HG02798 (cell line): ENCODE results near the gene SRGAP2C.
"Not testable (repeated sequence)": the region's sequence is repeated elsewhere in the genome, so short reads cannot be mapped to it uniquely, and the experiment has no call there.

Experiments
- ATAC-seq: cut with Tn5 transposase; IDR thresholded peaks from one replicate; pipeline ENCODE4 v1.9.1; 2021; ENCODE audit warnings: mild to moderate bottlenecking; ENCODE audit not compliant: unreplicated experiment, poor library complexity

Gene SRGAP2C

DNA sequence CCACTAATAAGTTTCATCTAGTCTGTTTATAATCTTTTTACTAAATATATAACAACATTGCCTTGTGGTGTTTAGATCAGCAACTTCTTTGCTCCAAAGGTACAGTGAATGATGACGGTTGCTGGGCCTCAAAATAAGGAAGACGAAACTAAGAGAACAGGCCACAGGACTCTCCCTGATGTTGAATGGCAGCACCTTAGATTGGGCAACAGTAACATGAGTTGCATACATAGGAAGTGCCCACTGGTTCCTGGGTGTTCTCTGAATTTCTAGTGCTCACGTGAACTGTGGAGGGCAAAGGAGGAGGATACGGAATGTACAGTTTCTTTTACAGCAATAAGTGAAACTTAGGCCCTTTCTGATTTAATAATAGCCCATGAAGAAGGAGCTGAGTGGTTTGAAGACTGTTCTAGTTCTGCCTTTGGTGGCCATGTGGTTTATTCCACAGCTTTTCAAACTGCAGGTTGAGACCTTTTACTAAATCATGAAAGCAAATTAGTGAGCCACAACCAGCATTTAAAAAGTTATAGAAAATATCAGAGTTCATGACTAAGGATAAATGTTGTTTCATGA is 86.5 kb downstream of the SRGAP2C start:
- peak; percentile 62 for ATAC-seq

DNA sequence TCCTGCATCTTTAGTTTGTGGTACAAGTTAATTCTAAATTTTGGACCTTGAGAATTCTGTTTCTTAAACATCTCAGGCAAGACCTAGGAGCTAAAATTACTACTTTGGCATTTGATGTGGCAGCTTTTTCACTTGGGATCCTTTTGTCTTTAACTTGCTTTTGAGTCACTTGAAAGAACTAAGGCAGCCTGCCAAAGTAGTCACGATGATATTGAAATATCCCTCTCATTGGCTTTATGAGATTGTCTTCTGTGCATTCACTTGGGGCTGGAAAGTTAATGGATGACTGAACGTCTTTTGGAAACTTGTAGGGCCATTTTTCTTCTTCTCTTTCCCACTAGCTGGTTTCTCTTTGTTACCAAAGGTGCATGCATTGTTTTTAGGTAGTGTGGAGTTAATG is 90.7 kb downstream of the SRGAP2C start:
- not testable (repeated sequence) for ATAC-seq

DNA sequence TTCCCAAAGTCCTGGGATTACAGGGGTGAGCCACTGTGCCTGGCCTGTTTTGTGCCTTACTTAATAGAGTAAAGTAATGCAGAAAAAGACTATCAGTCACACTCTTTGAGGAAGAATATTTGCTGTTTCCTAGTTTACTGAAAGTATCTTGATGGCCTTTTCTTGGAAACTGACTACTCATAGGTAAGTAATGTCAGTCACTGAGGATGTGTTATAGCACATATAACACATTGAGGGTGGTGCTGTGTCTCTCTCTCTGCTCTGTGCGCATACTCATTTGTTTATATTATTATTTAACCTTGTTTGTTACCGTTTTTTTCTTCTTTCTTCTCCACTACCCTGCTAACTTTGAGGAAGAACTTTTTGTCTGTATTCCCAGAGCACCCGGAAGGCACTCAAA is 93.4 kb downstream of the SRGAP2C start:
- ATAC-seq = not testable (repeated sequence)

DNA sequence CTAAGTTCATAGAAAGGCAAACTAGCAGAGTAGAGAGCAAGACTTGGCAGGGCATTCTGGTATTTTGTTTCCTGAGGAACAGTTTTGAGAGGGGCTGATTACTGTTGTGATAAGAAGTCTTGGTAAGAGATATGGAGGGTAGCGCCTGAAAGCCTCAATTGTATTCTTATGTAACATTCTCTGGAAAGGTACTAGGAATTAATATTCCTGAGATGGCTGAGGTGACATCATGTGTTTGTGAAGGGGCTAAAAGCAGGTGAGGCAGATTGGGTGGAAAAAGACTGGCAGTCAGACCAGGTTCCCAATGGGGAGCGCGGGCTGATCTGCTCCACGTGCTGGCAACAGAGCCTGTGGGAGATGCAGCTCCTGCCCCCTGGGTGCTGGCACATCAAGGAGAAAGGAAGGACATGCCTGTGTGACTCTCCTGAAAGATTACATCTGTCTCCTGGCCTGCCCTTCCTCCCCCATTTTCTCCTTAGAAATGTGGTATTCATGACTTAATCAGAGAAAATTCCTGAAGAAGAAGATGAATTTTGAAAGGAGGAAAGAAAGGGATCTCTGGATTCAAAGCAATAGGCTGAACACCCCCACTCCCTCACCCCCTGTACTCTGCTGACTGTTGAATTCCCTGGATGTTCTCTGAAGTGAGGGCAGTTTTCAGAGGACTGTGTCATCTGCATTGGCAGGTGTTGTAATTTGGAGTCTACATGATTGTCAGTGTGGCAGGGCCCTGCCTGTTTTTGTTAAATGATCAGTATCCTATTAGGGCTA is 94.2 kb downstream of the SRGAP2C start:
- not testable (repeated sequence) for ATAC-seq

DNA sequence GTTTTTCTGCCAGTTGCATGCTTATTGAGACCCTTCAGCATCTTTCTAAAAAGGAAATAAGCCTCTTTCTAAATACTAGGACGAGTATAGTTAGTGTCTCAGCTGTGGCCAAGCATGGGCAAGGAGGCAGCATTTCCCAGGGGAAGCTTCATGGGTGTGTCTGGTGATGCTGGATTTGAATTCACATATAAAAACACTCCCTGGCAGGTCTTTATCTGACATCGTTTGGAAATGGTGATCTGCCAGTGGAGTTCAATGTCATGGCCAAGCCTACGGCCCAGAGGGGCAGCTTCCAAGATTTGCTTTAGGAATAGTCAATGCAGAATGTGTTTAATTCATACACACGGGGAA is 94.7 kb downstream of the SRGAP2C start:
- not testable (repeated sequence) for ATAC-seq

DNA sequence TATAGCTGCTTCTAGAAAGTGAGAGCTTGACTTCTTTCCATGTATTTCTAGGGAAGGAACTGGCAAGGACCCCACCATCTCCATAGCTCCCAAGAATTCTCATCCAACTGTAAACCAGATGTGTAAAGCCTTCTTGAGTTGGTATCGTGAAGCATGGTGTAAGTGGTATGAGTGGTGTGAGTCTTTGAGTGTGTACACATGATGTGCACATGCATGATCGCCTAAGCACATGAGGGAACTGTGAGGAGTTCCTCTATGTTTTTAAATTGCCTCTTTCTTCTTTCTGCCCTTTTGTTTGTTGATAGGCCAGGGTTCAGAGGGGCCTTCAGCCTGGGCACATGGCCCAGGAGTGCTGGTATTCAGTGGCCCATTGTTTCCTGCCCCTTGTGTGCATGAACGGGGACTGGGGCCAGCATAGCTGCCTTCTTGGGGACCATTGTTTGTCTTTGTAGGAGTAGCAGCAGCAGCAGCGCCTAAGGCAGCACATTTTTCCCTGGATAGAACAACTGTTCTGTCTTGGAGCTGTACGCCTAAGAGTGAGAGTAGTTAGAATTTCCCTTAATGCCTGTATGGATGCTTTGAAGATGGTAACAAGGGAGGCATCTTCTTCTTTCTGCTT is 96.0 kb downstream of the SRGAP2C start:
- ATAC-seq = not testable (repeated sequence)

DNA sequence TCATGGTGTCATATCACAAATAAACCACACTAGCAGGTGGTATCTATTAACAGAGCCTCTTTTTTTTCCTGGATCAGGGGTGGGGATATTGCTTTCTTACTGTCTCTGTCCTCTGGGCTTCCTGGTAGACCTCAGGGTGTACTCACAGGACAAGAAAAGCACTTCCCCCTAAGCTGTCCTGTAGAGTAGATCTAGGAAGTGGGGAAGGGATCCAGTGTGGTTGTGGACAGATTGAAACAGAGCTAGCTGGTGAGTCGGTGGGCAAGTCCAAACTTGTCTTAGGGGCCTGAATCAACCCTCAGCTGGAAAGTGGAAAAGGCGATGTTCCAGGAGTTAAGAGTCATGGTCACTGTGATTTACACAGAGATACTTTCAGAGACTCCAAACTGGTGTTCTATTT is 96.7 kb downstream of the SRGAP2C start:
- ATAC-seq = not testable (repeated sequence)

DNA sequence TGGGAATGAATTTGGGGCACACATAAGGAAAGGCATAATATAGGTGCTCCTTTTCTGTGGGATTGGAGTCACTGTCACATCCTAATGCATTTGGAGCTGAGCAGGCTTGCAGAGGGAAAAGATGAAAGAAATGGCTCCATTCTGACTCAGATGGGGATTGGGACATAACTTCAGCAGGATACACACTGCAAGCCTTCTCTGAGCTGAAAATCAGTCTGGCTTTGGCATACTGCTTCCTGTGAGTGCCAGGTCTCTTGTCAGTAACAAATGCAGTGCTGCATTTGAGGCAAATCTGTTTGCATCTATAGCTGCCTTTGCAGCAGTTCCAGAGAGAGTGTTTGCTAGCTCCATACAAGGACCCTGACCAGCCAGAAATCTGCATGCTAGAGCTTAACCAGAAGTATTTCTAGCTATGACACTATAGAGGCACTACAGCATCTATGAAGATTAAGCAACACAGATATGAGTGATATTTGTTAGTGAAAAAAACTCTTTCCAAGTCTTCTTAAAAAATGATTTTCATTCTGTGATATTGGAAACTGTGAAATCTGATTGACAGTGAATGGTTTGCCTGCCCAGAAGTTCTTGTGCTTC is 98.9 kb downstream of the SRGAP2C start:
- ATAC-seq = not testable (repeated sequence)

DNA sequence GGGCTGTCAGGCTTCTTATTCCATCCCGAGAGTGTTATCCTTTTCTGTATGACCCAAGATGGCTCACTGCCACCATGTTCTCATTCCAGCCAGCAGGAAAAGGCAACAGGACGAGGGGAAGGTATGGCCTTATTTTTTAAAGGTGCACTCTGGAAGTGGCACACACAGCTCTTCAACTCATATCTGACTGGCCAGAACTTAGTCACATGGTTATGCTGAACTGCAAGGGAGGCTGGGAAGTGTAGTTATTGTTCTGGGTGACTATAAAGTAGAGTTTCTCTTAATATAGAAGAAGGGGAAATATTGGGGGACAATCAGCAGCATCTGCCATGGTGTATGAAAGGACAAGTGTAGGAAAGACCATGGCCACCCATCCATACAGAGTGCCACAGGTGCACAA is 107.8 kb downstream of the SRGAP2C start:
- not testable (repeated sequence) for ATAC-seq

DNA sequence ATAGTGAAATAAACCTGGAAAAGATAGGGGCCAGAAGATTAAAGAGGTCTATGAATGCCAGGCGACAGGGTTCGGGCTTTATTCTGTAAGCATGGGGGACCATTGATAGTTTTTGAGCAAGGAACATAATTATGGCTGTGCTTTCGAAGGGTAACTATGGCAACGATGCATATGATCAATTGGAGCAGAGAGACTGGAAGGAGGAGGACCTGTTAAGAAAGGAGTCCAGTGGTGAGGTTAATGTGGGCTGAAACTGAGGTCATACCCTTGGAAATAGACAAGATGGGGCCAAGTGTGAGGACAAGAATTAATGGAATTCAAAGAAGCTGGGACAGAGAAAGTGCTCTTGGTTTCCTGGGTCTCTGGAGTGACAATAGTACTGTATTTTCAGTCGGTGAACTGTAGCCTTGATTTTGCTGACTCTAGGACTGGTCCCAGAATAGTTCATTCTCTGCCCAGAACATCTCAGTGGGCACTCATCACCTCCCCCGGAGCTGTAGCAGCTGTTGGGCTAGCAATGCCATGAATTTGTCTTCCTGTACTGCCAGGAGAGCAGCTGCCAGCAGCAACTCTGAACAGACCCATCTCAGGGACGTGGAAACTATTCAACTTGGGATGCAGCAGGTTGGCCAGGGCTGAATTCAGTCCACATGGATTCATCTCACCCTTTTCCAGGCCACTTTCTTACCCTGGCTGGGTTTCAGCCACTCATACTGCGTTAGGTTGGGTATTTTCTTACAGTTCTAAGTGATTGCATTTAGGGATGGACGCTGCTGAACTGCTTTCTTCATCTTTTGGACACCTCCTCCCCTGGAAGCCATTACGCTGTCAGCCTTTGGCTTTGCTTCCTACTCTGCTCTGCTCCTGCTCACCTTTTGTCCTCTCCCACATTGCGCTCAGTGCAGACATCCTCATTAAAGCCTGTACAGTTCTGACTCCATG is 108.8 kb downstream of the SRGAP2C start:
- ATAC-seq = not testable (repeated sequence)

DNA sequence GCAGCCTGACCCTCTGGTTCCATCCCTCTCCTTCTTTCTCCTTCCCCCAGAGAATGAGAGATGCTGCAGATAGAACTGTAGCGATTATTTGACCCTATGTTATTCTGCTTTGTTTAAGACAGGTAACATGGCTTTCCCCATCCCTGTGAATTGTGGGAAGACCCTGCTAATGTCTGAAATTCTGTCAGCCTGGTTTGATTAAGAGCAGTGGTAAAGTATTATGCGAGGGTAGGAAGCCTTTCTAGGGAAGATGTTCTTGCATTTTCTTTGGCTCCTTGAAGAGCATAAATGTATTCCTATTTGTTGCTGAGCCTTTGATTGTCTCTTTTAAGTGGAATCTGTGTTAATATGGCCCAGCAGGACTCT is 109.4 kb downstream of the SRGAP2C start:
- not testable (repeated sequence) for ATAC-seq

DNA sequence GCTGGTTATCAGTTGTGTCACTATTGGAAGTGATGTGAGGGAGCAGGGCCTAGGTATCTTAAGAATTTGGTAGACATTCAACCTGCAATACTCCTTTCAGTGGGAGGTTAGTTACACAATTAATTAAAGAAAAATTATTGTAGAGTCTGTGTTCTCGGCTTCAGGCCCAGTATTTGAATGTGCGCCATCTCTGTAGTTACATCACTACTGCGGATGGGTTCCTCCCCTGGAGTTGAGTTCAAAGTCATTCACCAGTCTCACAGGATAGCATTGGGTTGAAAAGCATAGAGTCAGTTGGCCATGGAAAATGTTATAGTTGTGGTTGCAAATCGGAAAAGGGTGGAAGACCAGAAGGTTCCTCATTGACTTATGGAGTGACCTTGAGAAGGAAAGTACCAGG is 111.8 kb downstream of the SRGAP2C start:
- ATAC-seq = not testable (repeated sequence)

DNA sequence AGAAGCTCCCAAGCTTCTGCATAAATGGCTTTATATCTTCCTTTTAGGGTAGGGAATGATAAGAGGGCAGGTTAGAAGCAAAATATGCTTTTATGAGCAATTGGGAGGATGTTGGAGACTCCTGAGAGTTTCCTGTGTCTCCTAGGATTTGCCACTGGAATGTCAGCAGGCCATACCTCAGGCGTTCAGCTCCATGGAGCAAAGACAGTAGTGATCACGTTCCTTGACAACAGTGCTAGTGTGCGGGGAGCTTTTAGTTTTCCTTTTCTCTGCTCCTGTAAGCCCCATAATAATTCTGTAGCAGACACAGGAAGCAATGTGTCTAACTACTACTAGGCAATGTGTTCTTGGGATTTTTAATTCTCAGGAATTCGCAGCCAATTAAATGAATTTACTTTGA is 113.8 kb downstream of the SRGAP2C start:
- ATAC-seq = not testable (repeated sequence)

DNA sequence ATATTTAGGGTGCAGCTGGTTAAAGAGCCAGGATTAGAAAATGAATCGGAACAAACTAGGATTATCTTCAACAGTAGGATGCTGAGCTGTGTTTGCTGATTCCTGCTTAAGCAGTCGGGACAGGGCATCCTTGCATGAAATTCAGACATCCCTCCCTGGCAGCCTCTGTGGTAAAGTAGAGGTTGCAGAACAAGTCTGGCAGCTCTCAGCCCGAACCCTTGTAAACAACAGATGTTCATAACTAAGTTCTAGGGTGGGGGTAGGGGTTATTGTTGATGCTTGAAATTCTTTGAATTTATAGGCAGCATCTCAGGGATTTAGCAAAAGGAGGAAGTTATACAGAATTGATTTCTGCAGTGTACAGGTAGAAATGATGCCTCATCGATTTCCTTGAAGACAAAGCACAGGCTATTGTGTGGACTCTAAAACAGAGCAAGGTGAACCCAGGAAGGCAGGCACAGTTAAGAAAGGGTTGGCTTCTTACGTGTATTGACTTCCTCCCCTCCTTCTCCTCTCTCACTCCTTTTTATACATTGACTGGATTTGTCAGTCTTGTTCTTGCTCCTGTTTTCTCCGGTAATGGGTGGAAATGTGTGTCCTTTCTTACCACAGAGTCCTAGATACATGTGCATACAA is 114.9 kb downstream of the SRGAP2C start:
- ATAC-seq = not testable (repeated sequence)

DNA sequence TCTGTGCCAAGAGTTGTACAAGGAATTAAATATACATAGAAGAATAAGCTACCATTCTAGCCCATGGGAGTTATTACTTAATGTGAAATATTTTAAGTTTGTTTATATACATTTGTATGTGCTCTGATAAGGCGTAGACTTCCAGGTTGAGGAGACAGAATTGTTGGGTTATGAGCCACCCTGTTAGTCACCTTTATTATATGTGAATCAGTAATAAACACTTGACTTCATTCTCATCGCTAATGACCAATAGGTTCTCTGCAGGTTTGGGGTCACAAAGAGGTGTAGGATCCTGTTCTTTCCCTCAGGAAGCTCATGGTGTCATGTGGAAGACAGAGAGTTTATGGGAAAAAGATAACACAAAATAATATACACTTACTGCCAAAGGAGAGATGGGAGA is 117.1 kb downstream of the SRGAP2C start:
- ATAC-seq = not testable (repeated sequence)

DNA sequence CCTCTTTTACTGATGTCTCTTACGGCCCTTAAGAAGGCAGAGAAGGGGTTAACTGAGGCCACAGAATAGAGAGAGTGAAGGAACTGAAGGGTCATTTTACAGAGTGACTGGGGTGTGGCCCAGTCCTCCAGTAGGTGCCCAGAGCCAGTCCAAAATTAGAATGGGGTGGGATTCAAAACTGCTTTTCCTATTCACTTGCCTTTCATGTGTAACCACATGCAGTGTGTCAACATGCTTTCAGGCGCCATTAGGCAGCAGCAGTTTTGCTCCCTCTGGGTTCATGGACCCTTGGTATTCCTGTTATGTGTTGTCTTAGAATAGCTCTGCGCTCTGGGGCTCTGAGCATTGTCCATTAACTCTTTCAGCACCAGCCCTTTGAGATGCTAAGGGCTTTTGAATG is 123.0 kb downstream of the SRGAP2C start:
- ATAC-seq = not testable (repeated sequence)

DNA sequence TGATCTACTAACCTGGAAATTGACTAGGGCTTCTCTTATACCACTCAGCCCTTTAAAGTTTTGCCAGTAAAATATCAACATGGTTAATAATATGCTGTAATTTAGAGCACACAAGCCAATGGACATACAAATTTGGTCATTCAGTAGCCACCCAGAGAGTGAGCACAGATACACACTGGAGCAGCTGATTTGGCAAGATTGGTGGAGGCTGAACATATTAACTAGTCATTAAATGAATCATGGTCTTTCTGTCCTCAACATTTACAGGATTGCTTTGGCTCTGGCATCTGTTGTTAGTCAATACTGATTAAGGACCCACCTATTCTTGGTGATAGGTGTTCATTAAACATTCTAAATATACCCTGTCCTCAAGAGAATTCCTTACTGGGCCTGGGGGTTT is 130.7 kb downstream of the SRGAP2C start:
- not testable (repeated sequence) for ATAC-seq

DNA sequence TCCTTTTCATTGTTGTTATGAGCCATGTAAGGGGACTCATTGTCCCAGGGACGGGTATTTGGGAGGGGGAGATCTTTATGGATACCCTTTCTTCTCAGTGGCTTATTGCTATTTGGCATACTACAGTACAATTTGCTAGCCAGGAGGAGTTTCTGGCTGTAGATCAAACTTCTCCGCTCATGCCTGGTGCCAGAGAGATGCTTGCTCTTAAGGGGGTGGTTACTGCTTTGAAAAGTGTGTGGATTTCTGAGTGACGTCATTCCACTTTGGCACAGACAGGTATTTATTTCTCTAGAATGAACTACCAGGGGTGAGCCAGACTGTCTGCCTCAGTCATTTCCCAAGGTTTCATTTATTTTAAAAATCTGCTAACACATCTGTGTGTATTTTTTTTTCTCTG is 131.3 kb downstream of the SRGAP2C start:
- not testable (repeated sequence) for ATAC-seq
